Smooth muscle cell (in vitro differentiated cells): Measurements from ENCODE around the gene KIAA1958. TPM values are rescaled to one million over a fixed set of nuclear protein-coding genes. Genes with fewer than 3 reads are reported as not detected.

Experiments used
- DNase-seq: peaks from one replicate; lab custom pipeline; 2025; ENCODE audit not compliant: unreplicated experiment; lab: John Stamatoyannopoulos, UW
- H2AFZ ChIP-seq: fragments of 200-600 bp; sonication (generic); 2 replicates; pipeline ENCODE4 v1.6.0; 2016; ENCODE audit warnings: antibody characterized with exemption, low read depth, mild to moderate bottlenecking
- H3F3A ChIP-seq: fragments of 200-600 bp; sonication (generic); 2 replicates; pipeline ENCODE4 v1.6.0; 2017; ENCODE audit warnings: antibody characterized with exemption, low read depth
- H3K27ac ChIP-seq: fragments of 200-600 bp; sonication (generic); 2 replicates; pipeline ENCODE4 v1.5.1; 2016; ENCODE audit warnings: low read depth, mild to moderate bottlenecking
- H3K27me3 ChIP-seq: fragments of 200-600 bp; sonication (generic); 2 replicates; pipeline ENCODE4 v1.6.1; 2016; ENCODE audit warnings: low read depth, mild to moderate bottlenecking
- H3K36me3 ChIP-seq: fragments of 200-600 bp; sonication (generic); 2 replicates; pipeline ENCODE4 v1.5.1; 2016; ENCODE audit warnings: low read depth
- H3K4me1 ChIP-seq: fragments of 200-600 bp; sonication (generic); 2 replicates; pipeline ENCODE4 v1.5.1; 2016; ENCODE audit warnings: low read depth
- H3K4me2 ChIP-seq: fragments of 200-600 bp; sonication (generic); 2 replicates; pipeline ENCODE4 v1.6.0; 2016; ENCODE audit warnings: mild to moderate bottlenecking
- H3K4me3 ChIP-seq: fragments of 200-600 bp; sonication (generic); 2 replicates; pipeline ENCODE4 v1.5.1; 2016; ENCODE audit warnings: mild to moderate bottlenecking
- H3K79me2 ChIP-seq: fragments of 200-600 bp; sonication (generic); 2 replicates; pipeline ENCODE4 v1.6.0; 2016; ENCODE audit warnings: low read depth, mild to moderate bottlenecking
- H3K9ac ChIP-seq: fragments of 200-600 bp; sonication (generic); 2 replicates; pipeline ENCODE4 v1.6.0; 2016; ENCODE audit warnings: low read depth
- H3K9me3 ChIP-seq: fragments of 200-600 bp; sonication (generic); replicated peaks from 2 replicates; pipeline ENCODE4 v1.5.1; 2016; ENCODE audit warnings: low read depth
- H4K20me1 ChIP-seq: fragments of 200-600 bp; sonication (generic); 2 replicates; pipeline ENCODE4 v1.6.0; 2016; ENCODE audit warnings: low read depth
- CTCF ChIP-seq: fragments of 200-600 bp; sonication (generic); IDR thresholded peaks from 2 replicates; pipeline ENCODE4 v1.5.1; 2017; ENCODE audit warnings: borderline replicate concordance, mild to moderate bottlenecking, antibody characterized with exemption; ENCODE audit not compliant: insufficient read depth, poor library complexity, severe bottlenecking
- WGBS: methylation state at CpG from one replicate; pipeline ENCODE4 v1.1.7; 2016; ENCODE audit warnings: low lambda C conversion rate; 5-methylcytosine and 5-hydroxymethylcytosine counted together
- polyA plus RNA-seq: library from polyadenylated mRNA; unstranded; fragments of >200 nt; fragmentation: Nextera tagmentation; extraction: Ambion mirVana; gene quantifications from 2 replicates; pipeline ENCODE4 v1.2.1, GENCODE V29; 2016
- total RNA-seq: library from RNA; depleted of rRNA; stranded (reverse); fragments of >200 nt; gene quantifications from 2 replicates; pipeline ENCODE4 v1.2.3, GENCODE V29; 2014

Gene KIAA1958
- total and polyA plus RNA-seq, 2 experiments from 2014 or later: 1.1 to 1.8 TPM

- H3K79me2 ChIP-seq: no peaks in the 10 kb centered on the region
- H3K27ac ChIP-seq: peak overlapping the region; percentile 36
- no peaks in the 10 kb centered on the region for H4K20me1 ChIP-seq
- peaks cover 13% of the 10 kb centered on the region for H3K4me1 ChIP-seq
- no peak for TF ChIP-seq CTCF
- H2AFZ ChIP-seq: no peak overlapping the region
- H3K9ac ChIP-seq: no peak overlapping the region
- H3K4me2 ChIP-seq: no peak overlapping the region
- H3K36me3 ChIP-seq: no peaks in the 10 kb centered on the region
- H3K4me3 ChIP-seq: no peak overlapping the region
- H3K27me3 ChIP-seq: no peaks in the 10 kb centered on the region
- no peak for DNase-seq
- no peaks in the 10 kb centered on the region for H3F3A ChIP-seq
- no peaks in the 10 kb centered on the region for H3K9me3 ChIP-seq
- WGBS: 78% methylated on average over 6 of the region's 6 CpGs
These were observed 70.1 kb downstream of the KIAA1958 start for GRCh38 chr9:112556497-112557442.

- Histone ChIP-seq H3K4me2 (no peak overlapping the region), H3K27ac (no peak overlapping the region), H4K20me1 (no peaks in the 10 kb centered on the region), H3K79me2 (no peaks in the 10 kb centered on the region), H3K9ac (no peak overlapping the region), H3K4me3 (no peak overlapping the region), H2AFZ (no peak overlapping the region), H3K27me3 (no peaks in the 10 kb centered on the region), H3F3A (no peaks in the 10 kb centered on the region), H3K36me3 (no peaks in the 10 kb centered on the region), H3K4me1 (peaks cover 8% of the 10 kb centered on the region), H3K9me3 (no peaks in the 10 kb centered on the region)
- WGBS: 80% methylated on average over 1 of the region's 1 CpG
- no peak for DNase-seq
- TF ChIP-seq CTCF: no peak
These were observed 71.8 kb downstream of the KIAA1958 start for GRCh38 chr9:112558476-112558875.

GRCh38 chr9:112558978-112559377 is 72.4 kb downstream of the KIAA1958 start:
- no peak overlapping the region for H3K9ac ChIP-seq
- peaks cover 8% of the 10 kb centered on the region for H3K4me1 ChIP-seq
- H4K20me1 ChIP-seq: no peaks in the 10 kb centered on the region
- H3K9me3 ChIP-seq: no peaks in the 10 kb centered on the region
- H3K27ac ChIP-seq: no peak overlapping the region
- H3K79me2 ChIP-seq: no peaks in the 10 kb centered on the region
- 71% methylated on average over 2 of the region's 2 CpGs for WGBS
- no peak overlapping the region for H3K4me2 ChIP-seq
- H3K27me3 ChIP-seq: no peaks in the 10 kb centered on the region
- no peak for DNase-seq
- H3K36me3 ChIP-seq: no peaks in the 10 kb centered on the region
- no peak overlapping the region for H2AFZ ChIP-seq
- TF ChIP-seq CTCF: no peak
- H3F3A ChIP-seq: no peaks in the 10 kb centered on the region
- H3K4me3 ChIP-seq: no peak overlapping the region
